Colon (tissue), 2 donors: ENCODE results near the gene SLC39A2.
"Not testable (repeated sequence)": the region's sequence is repeated elsewhere in the genome, so short reads cannot be mapped to it uniquely, and the experiment has no call there.

Experiments
- FAIRE-seq: peaks from 2 replicates; lab custom pipeline; 2012; peaks lifted over from hg19 to GRCh38; lab: Jason Lieb, UNC
- donor health status: control.
- donor health status: control.

The SLC39A2 gene

GRCh38 chr14:20998674-20999366, at the start of gene SLC39A2:
SLC39A2 (plus strand) TSS chr14:20999293; CDS start chr14:20999447, 154 bp downstream.
- FAIRE-seq, result no peak

- not testable (repeated sequence) for FAIRE-seq
These were observed 44.2 kb upstream of the SLC39A2 start, which contains the start of gene RNASE2 for GRCh38 chr14:20954736-20955537. RNASE2 (plus strand) TSS chr14:20955487; CDS start chr14:20955772, 285 bp downstream.

GRCh38 chr14:20955538-20955873, 43.6 kb upstream of the SLC39A2 start:
- FAIRE-seq, result not testable (repeated sequence)

GRCh38 chr14:20956376-20956976, 42.6 kb upstream of the SLC39A2 start:
- FAIRE-seq, result no peak

GRCh38 chr14:20958946-20959345, 40.1 kb upstream of the SLC39A2 start:
- not testable (repeated sequence) for FAIRE-seq

GRCh38 chr14:20969336-20969735, 29.8 kb upstream of the SLC39A2 start:
- FAIRE-seq, result no peak

- FAIRE-seq, result no peak
These were observed 28.5 kb upstream of the SLC39A2 start for GRCh38 chr14:20970647-20970982.

GRCh38 chr14:20970983-20971704, 27.9 kb upstream of the SLC39A2 start:
- no peak for FAIRE-seq

GRCh38 chr14:20971705-20972021, 27.4 kb upstream of the SLC39A2 start:
- no peak for FAIRE-seq

GRCh38 chr14:20973501-20973900, 25.6 kb upstream of the SLC39A2 start:
- no peak for FAIRE-seq

GRCh38 chr14:20976291-20976690, 22.8 kb upstream of the SLC39A2 start:
- no peak for FAIRE-seq

- no peak for FAIRE-seq
These were observed 20.4 kb upstream of the SLC39A2 start for GRCh38 chr14:20978687-20979086.

GRCh38 chr14:20980906-20981305, 18.2 kb upstream of the SLC39A2 start:
- FAIRE-seq, result no peak

GRCh38 chr14:20982646-20983369, 16.3 kb upstream of the SLC39A2 start:
- FAIRE-seq, result no peak

GRCh38 chr14:20985650-20986049, 13.4 kb upstream of the SLC39A2 start:
- FAIRE-seq, result not testable (repeated sequence)

GRCh38 chr14:20986811-20987210, 12.3 kb upstream of the SLC39A2 start:
- FAIRE-seq, result no peak

GRCh38 chr14:20988717-20989470, 10.2 kb upstream of the SLC39A2 start:
- FAIRE-seq, result no peak

GRCh38 chr14:20989471-20989786, 9.7 kb upstream of the SLC39A2 start:
- FAIRE-seq, result no peak

GRCh38 chr14:20989787-20990600, 9.1 kb upstream of the SLC39A2 start, which contains the start of gene METTL17:
METTL17 (plus strand) TSS chr14:20989980; CDS start chr14:20990003, 23 bp downstream.
- no peak for FAIRE-seq

- no peak for FAIRE-seq
These were observed 2.6 kb upstream of the SLC39A2 start for GRCh38 chr14:20996521-20996920.
